GM12878 (cell line): ENCODE data around the gene KDF1. TPM values are rescaled to one million over a fixed set of nuclear protein-coding genes. Genes with fewer than 3 reads are reported as not detected.

Experiments used
- ATF3 ChIP-seq: IDR thresholded peaks from 2 replicates; pipeline ENCODE4 v1.6.1; 2011; ENCODE audit warnings: low read depth, mild to moderate bottlenecking, low read length, moderate library complexity, borderline replicate concordance; ENCODE audit errors: extremely low read depth
- BCLAF1 ChIP-seq: fragments of 450-650 bp; IDR thresholded peaks from 2 replicates; pipeline ENCODE4 v1.6.1; 2017; ENCODE audit warnings: antibody characterized with exemption, mild to moderate bottlenecking, moderate library complexity
- EED ChIP-seq: sonication (generic); IDR thresholded peaks from 2 replicates; pipeline ENCODE4 v1.6.1; 2016; ENCODE audit warnings: antibody characterized with exemption, low read depth
- GABPA ChIP-seq: IDR thresholded peaks from 2 replicates; pipeline ENCODE4 v1.6.1; 2014; ENCODE audit warnings: antibody characterized with exemption, low read depth, mild to moderate bottlenecking, inconsistent platforms
- JUND ChIP-seq: IDR thresholded peaks from 2 replicates; pipeline ENCODE4 v1.6.1; 2012; ENCODE audit warnings: low read depth, mild to moderate bottlenecking, low read length, improper control_type of control experiment, moderate library complexity
- NR2C2 ChIP-seq: IDR thresholded peaks from 2 replicates; pipeline ENCODE4 v1.6.1; 2011; ENCODE audit warnings: borderline replicate concordance, low read depth; ENCODE audit not compliant: control insufficient read depth, insufficient read length
- NR2F1 ChIP-seq: fragments of 450-650 bp; conservative IDR thresholded peaks from 2 replicates; pipeline ENCODE4 v1.6.1; 2017; ENCODE audit warnings: mild to moderate bottlenecking
- RELA ChIP-seq: fragments of 450-650 bp; IDR thresholded peaks from 2 replicates; pipeline ENCODE4 v1.8.0; 2014; ENCODE audit warnings: borderline replicate concordance; ENCODE audit not compliant: partially characterized antibody
- SIX5 ChIP-seq: IDR thresholded peaks from 2 replicates; pipeline ENCODE4 v1.6.1; 2011; ENCODE audit warnings: mild to moderate bottlenecking, low read depth, low read length, moderate library complexity; ENCODE audit not compliant: severe bottlenecking
- SUPT20H ChIP-seq: IDR thresholded peaks from 2 replicates; pipeline ENCODE4 v1.6.1; 2011; ENCODE audit warnings: low read depth, mild to moderate bottlenecking, low read length, moderate library complexity, borderline replicate concordance; ENCODE audit not compliant: control insufficient read depth
- WRNIP1 ChIP-seq: IDR thresholded peaks from 2 replicates; pipeline ENCODE4 v1.6.1; 2011; ENCODE audit warnings: low read depth, low read length, improper control_type of control experiment, borderline replicate concordance
- ZNF217 ChIP-seq: fragments of 450-650 bp; IDR thresholded peaks from 2 replicates; pipeline ENCODE4 v1.6.1; 2017; ENCODE audit warnings: antibody characterized with exemption, mild to moderate bottlenecking
- polyA plus RNA-seq, 11 experiments: library from polyadenylated mRNA; depleted of rRNA in 4 of 11; unstranded in 6 of 11; stranded (reverse) in 5 of 11; fragments of >200 nt; fragmentation: Nextera tagmentation in 4 of 11; fragmentation: Illumina TruSeq in 1 of 11; extraction: Ambion mirVana in 4 of 11; extraction: Trizol in 1 of 11; gene quantifications; 1 replicate in 1 of 11; 2 replicates in 10 of 11; pipeline versions ENCODE4 v1.2.1 to v1.2.3, GENCODE V29; 2011 to 2016; ENCODE audit warnings: inconsistent platforms in 2 of 11, missing spikeins in 2 of 11, low read depth in 1 of 11
- total RNA-seq, 4 experiments: library from RNA; depleted of rRNA in 3 of 4; stranded (reverse); fragments of >200 nt in 3 of 4; fragmentation: Illumina TruSeq in 1 of 4; extraction: Trizol in 1 of 4; gene quantifications; 2 replicates each; pipeline versions ENCODE4 v1.2.1 to v1.2.3, GENCODE V29; 2013 to 2021
- TF ChIP-seq, protein P1 (sequence below): fragments of 450-650 bp; formaldehyde crosslinking; IDR thresholded peaks from 2 replicates; pipeline ENCODE4 v1.4.0; 2020; ENCODE audit warnings: mild to moderate bottlenecking, moderate library complexity

Gene KDF1
- total and polyA plus RNA-seq, 10 of the 15 experiments (the other 5 are each of a cell fraction or from before 2014, with no cell fraction given), result 0.03 to 0.13 (median 0.04) TPM; not detected in 7

DNA sequence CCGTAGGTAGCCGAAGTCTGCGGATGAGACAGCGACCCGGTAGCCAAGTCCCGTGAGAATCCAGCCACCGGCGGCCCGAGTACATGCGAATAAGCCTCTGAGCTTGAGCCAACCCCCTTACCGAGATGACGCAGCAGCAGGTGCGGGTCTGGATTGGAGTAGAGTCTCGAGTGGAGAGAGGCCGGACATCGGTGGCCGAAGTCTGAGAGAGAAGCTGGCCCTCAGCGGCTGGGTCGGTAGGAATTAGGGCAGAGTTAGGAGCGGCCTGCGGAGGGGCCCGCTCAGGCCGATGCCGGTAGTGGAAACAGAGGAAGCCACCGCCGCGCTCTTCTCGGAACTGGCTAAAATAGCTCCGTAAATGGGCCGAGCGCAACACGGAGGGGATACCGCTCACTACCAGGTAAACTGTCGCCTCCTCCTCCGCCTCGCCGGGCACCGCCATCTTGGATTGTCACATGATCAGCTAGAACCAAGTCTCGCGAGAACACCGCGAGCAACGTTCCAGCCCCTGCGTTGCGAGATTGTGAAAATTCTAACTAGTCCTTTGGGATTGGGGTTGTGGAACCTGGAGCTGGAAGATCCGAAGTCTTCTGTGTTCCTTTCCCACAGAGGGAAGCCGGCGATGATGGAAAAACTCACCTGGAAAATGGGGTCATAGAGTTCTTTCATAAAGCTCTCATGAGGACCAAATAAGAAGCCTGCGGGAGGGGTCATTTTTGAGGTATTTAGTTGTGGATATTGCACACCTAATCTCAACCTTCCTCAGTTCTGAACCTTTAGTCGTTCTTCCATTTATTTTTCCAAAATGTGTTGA lies 60.1 kb downstream of the KDF1 start, which contains the start of gene GPATCH3 (continued):
- TF ChIP-seq ATF3 (0 out of 2 replicates have a peak, but pooled peaks have one; percentile 29), ZNF217 (no peak), NR2C2 (no peak), EED (peak; percentile 41; the same call in 1 of the 2 replicates), WRNIP1 (no peak), JUND (no peak), BCLAF1 (no peak), SUPT20H (no peak), SIX5 (peak; percentile 44), RELA (no peak), GABPA (no peak), NR2F1 (0 out of 2 replicates have a peak, but pooled peaks have one; percentile 34)
- TF ChIP-seq, protein P1, sequence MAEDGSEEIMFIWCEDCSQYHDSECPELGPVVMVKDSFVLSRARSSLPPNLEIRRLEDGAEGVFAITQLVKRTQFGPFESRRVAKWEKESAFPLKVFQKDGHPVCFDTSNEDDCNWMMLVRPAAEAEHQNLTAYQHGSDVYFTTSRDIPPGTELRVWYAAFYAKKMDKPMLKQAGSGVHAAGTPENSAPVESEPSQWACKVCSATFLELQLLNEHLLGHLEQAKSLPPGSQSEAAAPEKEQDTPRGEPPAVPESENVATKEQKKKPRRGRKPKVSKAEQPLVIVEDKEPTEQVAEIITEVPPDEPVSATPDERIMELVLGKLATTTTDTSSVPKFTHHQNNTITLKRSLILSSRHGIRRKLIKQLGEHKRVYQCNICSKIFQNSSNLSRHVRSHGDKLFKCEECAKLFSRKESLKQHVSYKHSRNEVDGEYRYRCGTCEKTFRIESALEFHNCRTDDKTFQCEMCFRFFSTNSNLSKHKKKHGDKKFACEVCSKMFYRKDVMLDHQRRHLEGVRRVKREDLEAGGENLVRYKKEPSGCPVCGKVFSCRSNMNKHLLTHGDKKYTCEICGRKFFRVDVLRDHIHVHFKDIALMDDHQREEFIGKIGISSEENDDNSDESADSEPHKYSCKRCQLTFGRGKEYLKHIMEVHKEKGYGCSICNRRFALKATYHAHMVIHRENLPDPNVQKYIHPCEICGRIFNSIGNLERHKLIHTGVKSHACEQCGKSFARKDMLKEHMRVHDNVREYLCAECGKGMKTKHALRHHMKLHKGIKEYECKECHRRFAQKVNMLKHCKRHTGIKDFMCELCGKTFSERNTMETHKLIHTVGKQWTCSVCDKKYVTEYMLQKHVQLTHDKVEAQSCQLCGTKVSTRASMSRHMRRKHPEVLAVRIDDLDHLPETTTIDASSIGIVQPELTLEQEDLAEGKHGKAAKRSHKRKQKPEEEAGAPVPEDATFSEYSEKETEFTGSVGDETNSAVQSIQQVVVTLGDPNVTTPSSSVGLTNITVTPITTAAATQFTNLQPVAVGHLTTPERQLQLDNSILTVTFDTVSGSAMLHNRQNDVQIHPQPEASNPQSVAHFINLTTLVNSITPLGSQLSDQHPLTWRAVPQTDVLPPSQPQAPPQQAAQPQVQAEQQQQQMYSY (CRISPR knock-in tag), result no peak
- TF ChIP-seq, all 136 proteins: peak for 58

Other genes starting within 250 kb of the KDF1 start
Only the 7 nearest of the 10 such genes appear.
- 2.0 and 2.7 TPM in 2 replicates for gene SFN, start 97.3 kb downstream of the KDF1 start, total RNA-seq (2014; rRNA removed)
- 1.7 and 2.1 TPM in 2 replicates for gene SFN, start 97.3 kb downstream of the KDF1 start, total RNA-seq (2014; rRNA removed; fragmentation: Illumina TruSeq; extraction: Trizol)
- gene SFN, start 97.3 kb downstream of the KDF1 start, total RNA-seq (2021), result 2.9 and 4.1 TPM in 2 replicates
- 0.06 and 0.19 TPM in 2 replicates for gene SFN, start 97.3 kb downstream of the KDF1 start, polyA plus RNA-seq (2011; rRNA removed)
- gene SFN, start 97.3 kb downstream of the KDF1 start, polyA plus RNA-seq (2014; fragmentation: Illumina TruSeq; extraction: Trizol), result 0.14 and 1.2 TPM in 2 replicates
- under 1 TPM; 0.27 to 0.33 TPM for gene SFN, start 97.3 kb downstream of the KDF1 start, polyA plus RNA-seq (2014; fragmentation: Nextera tagmentation; extraction: Ambion mirVana)
- gene SFN, start 97.3 kb downstream of the KDF1 start, polyA plus RNA-seq (2014; rRNA removed), result 2.7 and 3.2 TPM in 2 replicates
- gene SFN, start 97.3 kb downstream of the KDF1 start, polyA plus RNA-seq (2016; fragmentation: Nextera tagmentation; extraction: Ambion mirVana), result under 1 TPM; 0.63 to 0.82 TPM
- gene GPN2, start 70.2 kb downstream of the KDF1 start, total RNA-seq (2014; rRNA removed), result 17.6 and 20.6 TPM in 2 replicates
- 12.2 and 15.8 TPM in 2 replicates for gene GPN2, start 70.2 kb downstream of the KDF1 start, total RNA-seq (2014; rRNA removed; fragmentation: Illumina TruSeq; extraction: Trizol)
- gene GPN2, start 70.2 kb downstream of the KDF1 start, total RNA-seq (2021), result 41.1 and 47.8 TPM in 2 replicates
- 28.3 and 61.4 TPM in 2 replicates for gene GPN2, start 70.2 kb downstream of the KDF1 start, polyA plus RNA-seq (2011; rRNA removed)
- 15.3 and 17.7 TPM in 2 replicates for gene GPN2, start 70.2 kb downstream of the KDF1 start, polyA plus RNA-seq (2014; fragmentation: Illumina TruSeq; extraction: Trizol)
- 10 to 100 TPM in 1 of 2 experiments, 1 to 10 TPM in 1; 8.3 to 17.4 TPM for gene GPN2, start 70.2 kb downstream of the KDF1 start, polyA plus RNA-seq (2014; fragmentation: Nextera tagmentation; extraction: Ambion mirVana)
- 28.9 and 32.7 TPM in 2 replicates for gene GPN2, start 70.2 kb downstream of the KDF1 start, polyA plus RNA-seq (2014; rRNA removed)
- 10 to 100 TPM; 51.1 to 59.7 TPM for gene GPN2, start 70.2 kb downstream of the KDF1 start, polyA plus RNA-seq (2016; fragmentation: Nextera tagmentation; extraction: Ambion mirVana)
- gene GPATCH3, start 60.0 kb downstream of the KDF1 start, total RNA-seq (2014; rRNA removed), result 9.2 and 10.1 TPM in 2 replicates
- 5.8 and 7.5 TPM in 2 replicates for gene GPATCH3, start 60.0 kb downstream of the KDF1 start, total RNA-seq (2014; rRNA removed; fragmentation: Illumina TruSeq; extraction: Trizol)
- 11.5 and 13.4 TPM in 2 replicates for gene GPATCH3, start 60.0 kb downstream of the KDF1 start, total RNA-seq (2021)
- gene GPATCH3, start 60.0 kb downstream of the KDF1 start, polyA plus RNA-seq (2011; rRNA removed), result 2.5 and 4.5 TPM in 2 replicates
- gene GPATCH3, start 60.0 kb downstream of the KDF1 start, polyA plus RNA-seq (2014; fragmentation: Illumina TruSeq; extraction: Trizol), result 4.8 and 7.8 TPM in 2 replicates
- gene GPATCH3, start 60.0 kb downstream of the KDF1 start, polyA plus RNA-seq (2014; fragmentation: Nextera tagmentation; extraction: Ambion mirVana), result 1 to 10 TPM in 1 of 2 experiments, under 1 TPM in 1; 0.56 to 2.9 TPM
- 9.6 and 11.8 TPM in 2 replicates for gene GPATCH3, start 60.0 kb downstream of the KDF1 start, polyA plus RNA-seq (2014; rRNA removed)
- gene GPATCH3, start 60.0 kb downstream of the KDF1 start, polyA plus RNA-seq (2016; fragmentation: Nextera tagmentation; extraction: Ambion mirVana), result 10 to 100 TPM; 11.2 to 12.9 TPM
- not detected in 2 replicates for gene NR0B2, start 46.5 kb downstream of the KDF1 start, total RNA-seq (2014; rRNA removed)
- gene NR0B2, start 46.5 kb downstream of the KDF1 start, total RNA-seq (2014; rRNA removed; fragmentation: Illumina TruSeq; extraction: Trizol), result not detected in 2 replicates
- gene NR0B2, start 46.5 kb downstream of the KDF1 start, total RNA-seq (2021), result not detected in 2 replicates
- not detected in 2 replicates for gene NR0B2, start 46.5 kb downstream of the KDF1 start, polyA plus RNA-seq (2011; rRNA removed)
- not detected in 2 replicates for gene NR0B2, start 46.5 kb downstream of the KDF1 start, polyA plus RNA-seq (2014; fragmentation: Illumina TruSeq; extraction: Trizol)
- not detected for gene NR0B2, start 46.5 kb downstream of the KDF1 start, polyA plus RNA-seq (2014; fragmentation: Nextera tagmentation; extraction: Ambion mirVana)
- not detected in 2 replicates for gene NR0B2, start 46.5 kb downstream of the KDF1 start, polyA plus RNA-seq (2014; rRNA removed)
- gene NR0B2, start 46.5 kb downstream of the KDF1 start, polyA plus RNA-seq (2016; fragmentation: Nextera tagmentation; extraction: Ambion mirVana), result not detected
- 71.4 and 76.0 TPM in 2 replicates for gene NUDC, start 38.7 kb downstream of the KDF1 start, total RNA-seq (2014; rRNA removed)
- gene NUDC, start 38.7 kb downstream of the KDF1 start, total RNA-seq (2014; rRNA removed; fragmentation: Illumina TruSeq; extraction: Trizol), result 50.3 and 58.7 TPM in 2 replicates
- 75.4 and 77.6 TPM in 2 replicates for gene NUDC, start 38.7 kb downstream of the KDF1 start, total RNA-seq (2021)
- gene NUDC, start 38.7 kb downstream of the KDF1 start, polyA plus RNA-seq (2011; rRNA removed), result 15.8 and 34.9 TPM in 2 replicates
- gene NUDC, start 38.7 kb downstream of the KDF1 start, polyA plus RNA-seq (2014; fragmentation: Illumina TruSeq; extraction: Trizol), result 39.3 and 76.3 TPM in 2 replicates
- 10 to 100 TPM in 1 of 2 experiments, 1 to 10 TPM in 1; 5.5 to 15.1 TPM for gene NUDC, start 38.7 kb downstream of the KDF1 start, polyA plus RNA-seq (2014; fragmentation: Nextera tagmentation; extraction: Ambion mirVana)
- gene NUDC, start 38.7 kb downstream of the KDF1 start, polyA plus RNA-seq (2014; rRNA removed), result 51.8 and 58.8 TPM in 2 replicates
- gene NUDC, start 38.7 kb downstream of the KDF1 start, polyA plus RNA-seq (2016; fragmentation: Nextera tagmentation; extraction: Ambion mirVana), result 100 to 1,000 TPM; 208 to 227 TPM
- not detected in 2 replicates for gene TRNP1, start 33.2 kb upstream of the KDF1 start, total RNA-seq (2014; rRNA removed)
- not detected in 2 replicates for gene TRNP1, start 33.2 kb upstream of the KDF1 start, total RNA-seq (2014; rRNA removed; fragmentation: Illumina TruSeq; extraction: Trizol)
- 0.11 and 0.13 TPM in 2 replicates for gene TRNP1, start 33.2 kb upstream of the KDF1 start, total RNA-seq (2021)
- gene TRNP1, start 33.2 kb upstream of the KDF1 start, polyA plus RNA-seq (2011; rRNA removed), result not detected in 2 replicates
- gene TRNP1, start 33.2 kb upstream of the KDF1 start, polyA plus RNA-seq (2014; fragmentation: Illumina TruSeq; extraction: Trizol), result not detected in 2 replicates
- not detected for gene TRNP1, start 33.2 kb upstream of the KDF1 start, polyA plus RNA-seq (2014; fragmentation: Nextera tagmentation; extraction: Ambion mirVana)
- not detected in 2 replicates for gene TRNP1, start 33.2 kb upstream of the KDF1 start, polyA plus RNA-seq (2014; rRNA removed)
- gene TRNP1, start 33.2 kb upstream of the KDF1 start, polyA plus RNA-seq (2016; fragmentation: Nextera tagmentation; extraction: Ambion mirVana), result not detected
- gene TENT5B, start 52.4 kb upstream of the KDF1 start, total RNA-seq (2014; rRNA removed), result not detected in 2 replicates
- not detected in 2 replicates for gene TENT5B, start 52.4 kb upstream of the KDF1 start, total RNA-seq (2014; rRNA removed; fragmentation: Illumina TruSeq; extraction: Trizol)
- 0.11 and 0.15 TPM in 2 replicates for gene TENT5B, start 52.4 kb upstream of the KDF1 start, total RNA-seq (2021)
- not detected in 2 replicates for gene TENT5B, start 52.4 kb upstream of the KDF1 start, polyA plus RNA-seq (2011; rRNA removed)
- not detected in 2 replicates for gene TENT5B, start 52.4 kb upstream of the KDF1 start, polyA plus RNA-seq (2014; fragmentation: Illumina TruSeq; extraction: Trizol)
- not detected for gene TENT5B, start 52.4 kb upstream of the KDF1 start, polyA plus RNA-seq (2014; fragmentation: Nextera tagmentation; extraction: Ambion mirVana)
- not detected in 2 replicates for gene TENT5B, start 52.4 kb upstream of the KDF1 start, polyA plus RNA-seq (2014; rRNA removed)
- gene TENT5B, start 52.4 kb upstream of the KDF1 start, polyA plus RNA-seq (2016; fragmentation: Nextera tagmentation; extraction: Ambion mirVana), result under 1 TPM in 1 of 2 experiments, not detected in 1; 0.09 TPM